Cardiac muscle cell (in vitro differentiated cells and primary cell): ENCODE data around the gene EIF4G3. TPM values are rescaled to one million over a fixed set of nuclear protein-coding genes. Genes with fewer than 3 reads are reported as not detected.
"Not testable (repeated sequence)": the region's sequence is repeated elsewhere in the genome, so short reads cannot be mapped to it uniquely, and the experiment has no call there.

Experiments
- DNase-seq, 2 donors: peaks; one replicate each; pipeline versions ENCODE4 v3.0.0 to v3.0.0-alpha.2; 2010 to 2017; ENCODE audit warnings: low read depth in 1 of 2, low spot score in 1 of 2
- H3K27ac ChIP-seq: fragments of 200-600 bp; sonication (generic); 2 replicates; pipeline ENCODE4 v1.5.1; 2016
- H3K27me3 ChIP-seq: fragments of 200-600 bp; sonication (generic); 2 replicates; pipeline ENCODE4 v1.6.0; 2016; ENCODE audit warnings: control low read depth
- H3K36me3 ChIP-seq: fragments of 200-600 bp; sonication (generic); 2 replicates; pipeline ENCODE4 v1.5.1; 2016; ENCODE audit warnings: control low read depth
- H3K4me1 ChIP-seq: fragments of 200-600 bp; sonication (generic); 2 replicates; pipeline ENCODE4 v1.8.1; 2017; ENCODE audit warnings: low read depth, mild to moderate bottlenecking, mixed run types
- H3K4me3 ChIP-seq: fragments of 200-600 bp; sonication (generic); 2 replicates; pipeline ENCODE4 v1.5.1; 2016; ENCODE audit warnings: mild to moderate bottlenecking
- H3K9me3 ChIP-seq: fragments of 200-600 bp; sonication (generic); 2 replicates; pipeline ENCODE4 v1.5.1; 2017; ENCODE audit warnings: low read depth, mild to moderate bottlenecking, control low read depth
- polyA plus RNA-seq: library from polyadenylated mRNA; unstranded; fragments of >200 nt; fragmentation: Nextera tagmentation; extraction: Ambion mirVana; gene quantifications from 2 replicates; pipeline ENCODE4 v1.2.1, GENCODE V29; 2016
- total RNA-seq: library from RNA; depleted of rRNA; stranded (reverse); fragments of >200 nt; gene quantifications from 2 replicates; pipeline ENCODE4 v1.2.3, GENCODE V29; 2016
- TF ChIP-seq, protein P1 (sequence below): IDR thresholded peaks from 2 replicates; pipeline ENCODE4 v1.5.1; 2012; ENCODE audit warnings: low read depth, mild to moderate bottlenecking, low read length

The EIF4G3 gene
- total and polyA plus RNA-seq, 2 experiments from 2014 or later: 37.8 to 55.3 TPM

DNA sequence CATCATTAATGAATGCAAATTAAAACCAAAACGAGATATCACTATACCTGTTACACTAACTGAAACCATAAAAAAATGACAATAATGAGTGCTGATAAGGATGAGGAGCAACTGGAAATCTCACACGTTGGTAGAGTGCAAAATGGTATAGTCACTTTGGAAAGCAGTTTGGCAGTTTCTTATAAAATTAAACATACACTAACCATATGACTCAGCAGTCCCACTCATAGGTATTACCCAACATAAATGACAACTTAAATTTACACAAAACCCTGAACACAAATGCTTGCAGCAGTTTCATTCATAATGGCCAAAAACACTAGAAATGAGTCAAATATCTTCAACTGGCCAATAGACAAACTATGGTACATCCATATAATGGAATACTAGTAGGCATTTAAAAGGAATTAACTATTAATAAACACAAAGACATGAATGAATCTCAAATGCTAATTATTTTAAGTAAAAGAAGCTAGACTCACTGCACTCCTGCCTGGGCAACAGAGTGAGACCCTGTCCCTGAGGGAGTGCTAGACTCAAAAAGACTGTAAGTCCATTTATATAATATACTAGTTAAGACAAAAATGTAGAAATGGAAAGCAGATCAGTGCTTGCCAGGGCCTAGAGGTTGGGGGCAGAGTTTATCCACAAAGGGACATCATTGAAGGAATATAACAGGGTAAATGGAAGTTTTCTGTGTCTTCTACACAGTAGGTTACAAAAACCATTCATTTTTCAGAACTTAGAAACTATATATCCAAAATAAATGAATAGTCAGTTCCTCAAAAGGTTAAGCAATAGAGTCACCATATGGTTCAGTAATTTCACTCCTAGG, 77.4 kb downstream of the EIF4G3 start:
- Histone ChIP-seq H3K36me3 (peaks cover 2% of the 10 kb centered on the region), H3K9me3 (no peaks in the 10 kb centered on the region), H3K4me3 (no peak overlapping the region), H3K4me1 (no peaks in the 10 kb centered on the region), H3K27ac (no peak overlapping the region), H3K27me3 (no peaks in the 10 kb centered on the region)
- TF ChIP-seq, protein P1, sequence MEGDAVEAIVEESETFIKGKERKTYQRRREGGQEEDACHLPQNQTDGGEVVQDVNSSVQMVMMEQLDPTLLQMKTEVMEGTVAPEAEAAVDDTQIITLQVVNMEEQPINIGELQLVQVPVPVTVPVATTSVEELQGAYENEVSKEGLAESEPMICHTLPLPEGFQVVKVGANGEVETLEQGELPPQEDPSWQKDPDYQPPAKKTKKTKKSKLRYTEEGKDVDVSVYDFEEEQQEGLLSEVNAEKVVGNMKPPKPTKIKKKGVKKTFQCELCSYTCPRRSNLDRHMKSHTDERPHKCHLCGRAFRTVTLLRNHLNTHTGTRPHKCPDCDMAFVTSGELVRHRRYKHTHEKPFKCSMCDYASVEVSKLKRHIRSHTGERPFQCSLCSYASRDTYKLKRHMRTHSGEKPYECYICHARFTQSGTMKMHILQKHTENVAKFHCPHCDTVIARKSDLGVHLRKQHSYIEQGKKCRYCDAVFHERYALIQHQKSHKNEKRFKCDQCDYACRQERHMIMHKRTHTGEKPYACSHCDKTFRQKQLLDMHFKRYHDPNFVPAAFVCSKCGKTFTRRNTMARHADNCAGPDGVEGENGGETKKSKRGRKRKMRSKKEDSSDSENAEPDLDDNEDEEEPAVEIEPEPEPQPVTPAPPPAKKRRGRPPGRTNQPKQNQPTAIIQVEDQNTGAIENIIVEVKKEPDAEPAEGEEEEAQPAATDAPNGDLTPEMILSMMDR: no peak
- DNase-seq: peak in 1 of 2 donors; percentile 44

DNA sequence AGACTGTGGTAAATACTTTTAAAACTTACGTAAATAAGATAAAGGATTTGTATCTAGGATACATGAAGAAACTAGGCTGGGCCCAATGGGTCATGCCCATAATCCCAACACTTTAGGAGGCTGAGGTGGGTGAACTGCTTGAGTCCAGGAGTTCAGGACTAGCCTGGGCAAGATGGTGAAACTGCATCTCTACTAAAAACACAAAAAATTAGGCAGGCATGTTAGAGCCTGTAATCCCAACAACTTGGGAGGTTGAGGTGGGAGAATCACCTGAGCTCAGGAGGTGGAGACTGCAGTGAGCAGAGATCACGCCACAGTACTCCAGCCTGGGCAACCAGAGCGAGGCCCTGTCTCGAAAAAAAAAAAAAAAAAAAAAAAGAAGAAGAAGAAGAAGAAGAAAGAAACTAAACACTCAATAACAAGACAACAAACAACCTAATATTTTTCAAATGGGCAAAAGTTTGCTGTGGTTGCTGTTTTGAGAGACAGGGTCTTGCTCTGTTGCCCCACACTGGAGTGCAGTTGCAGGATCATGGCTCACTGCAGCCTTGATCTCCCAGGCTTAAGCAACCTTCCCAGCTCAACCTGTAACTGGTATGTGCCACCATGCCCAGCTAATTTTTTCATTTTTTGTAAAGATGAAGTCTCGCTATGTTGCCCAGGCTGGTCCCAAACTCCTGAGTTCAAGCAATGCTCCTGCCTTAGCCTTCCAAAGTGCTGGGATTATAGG, 78.3 kb downstream of the EIF4G3 start:
- no peak for DNase-seq
- TF ChIP-seq, protein P1: no peak
- no peaks in the 10 kb centered on the region for H3K4me1 ChIP-seq
- H3K27ac ChIP-seq: no peak overlapping the region
- no peak overlapping the region for H3K4me3 ChIP-seq
- no peaks in the 10 kb centered on the region for H3K9me3 ChIP-seq
- peaks cover 2% of the 10 kb centered on the region for H3K36me3 ChIP-seq
- H3K27me3 ChIP-seq: no peaks in the 10 kb centered on the region

DNA sequence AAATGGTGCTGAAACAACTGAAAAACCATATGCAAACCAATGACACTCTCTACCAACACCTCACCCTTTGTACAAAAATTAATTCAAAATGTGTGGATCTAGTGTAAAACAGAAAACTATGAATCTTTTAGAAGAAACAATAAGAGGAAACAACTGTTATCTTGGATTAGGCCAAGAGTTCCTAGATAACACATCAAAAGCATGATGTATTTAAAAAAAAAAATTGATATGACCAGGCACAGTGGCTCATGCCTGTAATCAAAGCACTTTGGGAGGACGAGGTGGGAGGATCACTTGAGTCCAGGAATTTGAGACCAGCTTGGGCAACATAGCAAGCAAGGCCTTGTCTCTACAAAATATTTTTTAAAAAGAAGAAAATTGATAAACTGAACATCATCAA, 79.0 kb downstream of the EIF4G3 start:
- Histone ChIP-seq H3K27ac (no peak overlapping the region), H3K4me1 (no peaks in the 10 kb centered on the region), H3K36me3 (peaks cover 2% of the 10 kb centered on the region), H3K27me3 (no peaks in the 10 kb centered on the region), H3K4me3 (no peak overlapping the region), H3K9me3 (no peaks in the 10 kb centered on the region)
- DNase-seq: no peak
- TF ChIP-seq, protein P1: no peak

DNA sequence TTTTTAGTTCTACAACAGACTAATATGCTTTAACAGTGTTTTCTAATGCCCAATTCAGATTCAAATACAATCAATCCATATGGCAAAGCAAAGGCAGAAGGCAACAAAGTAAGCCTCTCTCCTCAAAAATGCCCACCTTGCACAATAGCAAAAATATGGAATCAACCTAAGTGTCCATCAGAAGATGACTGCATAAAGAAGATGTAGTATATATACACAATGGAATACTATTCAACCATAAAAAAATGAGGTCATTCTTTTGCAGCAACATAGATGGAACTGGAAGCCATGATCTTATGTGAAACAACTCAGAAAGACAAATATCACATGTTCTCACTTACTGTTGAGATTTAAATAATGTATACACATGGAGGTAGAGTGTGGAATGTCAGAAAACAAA, 80.7 kb downstream of the EIF4G3 start:
- H3K4me3 ChIP-seq: no peak overlapping the region
- H3K27ac ChIP-seq: peak overlapping the region; percentile 23
- H3K9me3 ChIP-seq: no peaks in the 10 kb centered on the region
- no peak for DNase-seq
- H3K27me3 ChIP-seq: no peaks in the 10 kb centered on the region
- H3K36me3 ChIP-seq: peaks cover 2% of the 10 kb centered on the region
- TF ChIP-seq, protein P1: no peak
- H3K4me1 ChIP-seq: no peaks in the 10 kb centered on the region

DNA sequence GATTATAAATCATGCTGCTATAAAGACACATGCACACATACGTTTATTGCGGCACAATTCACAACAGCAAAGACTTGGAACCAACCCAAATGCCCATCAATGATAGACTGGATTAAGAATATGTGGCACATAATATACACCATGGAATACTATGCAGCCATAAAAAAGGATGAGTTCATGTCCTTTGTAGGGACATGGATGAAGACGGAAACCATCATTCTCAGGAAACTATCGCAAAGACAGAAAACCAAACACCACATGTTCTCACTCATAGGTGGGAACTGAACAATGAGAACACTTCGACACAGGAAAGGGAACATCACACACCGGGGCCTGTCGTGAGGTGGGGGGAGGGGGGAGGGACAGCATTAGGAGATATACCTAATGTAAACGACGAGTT, 82.4 kb downstream of the EIF4G3 start:
- H3K4me3 ChIP-seq, H3K36me3 ChIP-seq, H3K9me3 ChIP-seq, H3K27ac ChIP-seq, H3K4me1 ChIP-seq, H3K27me3 ChIP-seq, DNase-seq: not testable (repeated sequence)

DNA sequence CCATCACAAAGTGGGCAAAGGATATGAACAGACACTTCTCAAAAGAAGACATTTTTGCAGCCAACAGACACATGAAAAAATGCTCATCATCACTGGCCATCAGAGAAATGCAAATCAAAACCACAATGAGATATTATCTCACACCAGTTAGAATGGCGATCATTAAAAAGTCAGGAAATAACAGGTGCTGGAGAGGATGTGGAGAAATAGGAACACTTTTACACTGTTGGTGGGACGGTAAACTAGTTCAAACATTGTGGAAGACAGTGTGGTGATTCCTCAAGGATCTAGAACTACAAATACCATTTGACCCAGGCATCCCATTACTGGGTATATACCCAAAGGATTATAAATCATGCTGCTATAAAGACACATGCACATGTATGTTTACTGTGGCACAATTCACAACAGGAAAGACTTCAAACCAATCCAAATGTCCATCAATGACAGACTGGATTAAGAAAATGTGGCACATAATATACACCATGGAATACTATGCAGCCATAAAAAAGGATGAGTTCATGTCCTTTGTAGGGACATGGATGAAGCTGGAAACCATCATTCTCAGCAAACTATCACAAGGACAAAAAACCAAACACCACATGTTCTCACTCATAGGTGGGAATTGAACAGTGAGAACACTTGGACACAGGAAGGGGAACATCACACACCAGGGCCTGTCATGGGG, 83.3 kb downstream of the EIF4G3 start:
- H3K4me1 ChIP-seq, DNase-seq, H3K9me3 ChIP-seq, H3K4me3 ChIP-seq, H3K27me3 ChIP-seq, H3K36me3 ChIP-seq, H3K27ac ChIP-seq: not testable (repeated sequence)

- H3K4me3 ChIP-seq, H3K27me3 ChIP-seq, H3K4me1 ChIP-seq, H3K27ac ChIP-seq, H3K9me3 ChIP-seq, DNase-seq, H3K36me3 ChIP-seq: not testable (repeated sequence)
These were observed 84.2 kb downstream of the EIF4G3 start for GRCh38 chr1:21092545-21092944.

GRCh38 chr1:21091053-21091690, 85.5 kb downstream of the EIF4G3 start:
- not testable (repeated sequence) for H3K27ac ChIP-seq, H3K36me3 ChIP-seq, H3K9me3 ChIP-seq, H3K27me3 ChIP-seq, H3K4me1 ChIP-seq, H3K4me3 ChIP-seq
- DNase-seq: peak in 1 of 2 donors; percentile 85
